Measurements from ENCODE around the gene C10orf143.
A peak's percentile ranks its signal among the peaks of the same experiment; 100 is the strongest.
"Not testable (repeated sequence)": the region's sequence is repeated elsewhere in the genome, so short reads cannot be mapped to it uniquely, and the experiment has no call there.

C10orf143 gene

GRCh38 chr10:130112821-130113220, 2.2 kb upstream of the C10orf143 start:
- no peak for TF ChIP-seq PKNOX1 (IDR thresholded peaks at IDR 0.05)
- no peak for TF ChIP-seq HDGF (IDR thresholded peaks at IDR 0.05; ENCODE audit: borderline replicate concordance)
- TF ChIP-seq NFRKB (IDR thresholded peaks at IDR 0.05) = no peak
- no peak for TF ChIP-seq LEF1 (IDR thresholded peaks at IDR 0.05; ENCODE audit: borderline replicate concordance)
- no peak for TF ChIP-seq ARNT (IDR thresholded peaks at IDR 0.05)
- no peak for TF ChIP-seq SUZ12 (IDR thresholded peaks at IDR 0.05)
- TF ChIP-seq ZNF384 (IDR thresholded peaks at IDR 0.05) = no peak
- no peak for TF ChIP-seq ELF4 (IDR thresholded peaks at IDR 0.05)
- TF ChIP-seq FOXA1 (IDR thresholded peaks at IDR 0.05) = no peak
- no peak for TF ChIP-seq SP1 (IDR thresholded peaks at IDR 0.05)
- no peak for TF ChIP-seq FOXM1 (IDR thresholded peaks at IDR 0.05; ENCODE audit: borderline replicate concordance)
- TF ChIP-seq BHLHE40 (IDR thresholded peaks at IDR 0.05; ENCODE audit: borderline replicate concordance) = no peak
- TF ChIP-seq L3MBTL2 (conservative IDR thresholded peaks at IDR 0.05) = no peak
- no peak for TF ChIP-seq TARDBP (IDR thresholded peaks at IDR 0.05)
- TF ChIP-seq CTBP1 (IDR thresholded peaks at IDR 0.05; ENCODE audit: borderline replicate concordance) = no peak
- TF ChIP-seq FOXK2 (IDR thresholded peaks at IDR 0.05) = no peak
- no peak for DNase-seq (ENCODE audit: extremely low spot score)
- CTCF ChIA-PET = no interaction called here

GRCh38 chr10:130111852-130112180, 1.2 kb upstream of the C10orf143 start:
- TF ChIP-seq ARNT (IDR thresholded peaks at IDR 0.05) = no peak
- TF ChIP-seq HDGF (IDR thresholded peaks at IDR 0.05; ENCODE audit: borderline replicate concordance) = no peak
- TF ChIP-seq NFRKB (IDR thresholded peaks at IDR 0.05) = no peak
- no peak for TF ChIP-seq SP1 (IDR thresholded peaks at IDR 0.05)
- no peak for TF ChIP-seq SUZ12 (IDR thresholded peaks at IDR 0.05)
- TF ChIP-seq ZNF384 (IDR thresholded peaks at IDR 0.05) = no peak
- no peak for TF ChIP-seq LEF1 (IDR thresholded peaks at IDR 0.05; ENCODE audit: borderline replicate concordance)
- no peak for TF ChIP-seq FOXK2 (IDR thresholded peaks at IDR 0.05)
- ChIA-PET CTCF (interaction anchor here (1.1 to 1.5 kb wide), 2 partner anchors 16 to 68 kb away, joined by 3 to 4 read pairs; no protein-coding TSS in a partner anchor), POLR2A (interaction anchor here (1.8 to 4.0 kb wide), 7 partner anchors 16 to 1788 kb away, joined by 4 to 104 read pairs (median 20); partner anchors contain the start of genes GLRX3 and PPP2R2D)
- DNase-seq (ENCODE audit: extremely low spot score) = no peak

More at GRCh38 chr10:130112821-130113220, 2.2 kb upstream of the C10orf143 start:
- POLR2A ChIA-PET = interaction anchor here (4.0 kb wide), 1 partner anchor 24 kb away, joined by 104 read pairs; the partner anchor contains the start of gene GLRX3

GRCh38 chr10:130111113-130111851, 652 bp upstream of the C10orf143 start:
- POLR2A ChIA-PET = interaction anchor here (0.6 to 4.0 kb wide), 22 partner anchors 10 to 1789 kb away, joined by 3 to 104 read pairs (median 7); partner anchors contain the start of genes GLRX3 and PPP2R2D
- CTCF ChIA-PET = interaction anchor here (1.1 to 1.5 kb wide), 2 partner anchors 17 to 68 kb away, joined by 3 to 4 read pairs; no protein-coding TSS in a partner anchor
- DNase-seq (ENCODE audit: extremely low spot score) = peak; percentile 94
- peak; percentile 70 for TF ChIP-seq L3MBTL2 (conservative IDR thresholded peaks at IDR 0.05)
- no peak for TF ChIP-seq BHLHE40 (IDR thresholded peaks at IDR 0.05; ENCODE audit: borderline replicate concordance)
- peak; percentile 91 for TF ChIP-seq ELF4 (IDR thresholded peaks at IDR 0.05)
- TF ChIP-seq NFRKB (IDR thresholded peaks at IDR 0.05) = no peak
- no peak for TF ChIP-seq CTBP1 (IDR thresholded peaks at IDR 0.05; ENCODE audit: borderline replicate concordance)
- TF ChIP-seq PKNOX1 (IDR thresholded peaks at IDR 0.05) = peak; percentile 97

- POLR2A ChIA-PET = interaction anchor here (0.6 to 4.0 kb wide), 28 partner anchors 8 to 1841 kb away, joined by 3 to 104 read pairs (median 6); partner anchors contain the start of genes GLRX3 and PPP2R2D
- CTCF ChIA-PET = interaction anchor here (0.6 to 1.6 kb wide), 13 partner anchors 10 to 1079 kb away, joined by 3 to 6 read pairs (median 4); partner anchors contain the start of gene GLRX3
- peak; percentile 72 for DNase-seq (ENCODE audit: extremely low spot score)
- TF ChIP-seq FOXA1 (IDR thresholded peaks at IDR 0.05) (no peak), ZNF384 (IDR thresholded peaks at IDR 0.05) (peak; percentile 97), HDGF (IDR thresholded peaks at IDR 0.05; ENCODE audit: borderline replicate concordance) (0 out of 2 replicates have a peak, but pooled peaks have one; percentile 33)
Observed at GRCh38 chr10:130109796-130110245, 809 bp downstream of the C10orf143 start.

GRCh38 chr10:130108934-130109604, 1.6 kb downstream of the C10orf143 start:
- no peak for DNase-seq (ENCODE audit: extremely low spot score)
- ChIA-PET CTCF (interaction anchor here (0.6 to 1.6 kb wide), 11 partner anchors 18 to 1077 kb away, joined by 3 to 6 read pairs (median 4); partner anchors contain the start of gene GLRX3), POLR2A (interaction anchor here (1.0 to 4.0 kb wide), 18 partner anchors 10 to 1840 kb away, joined by 3 to 104 read pairs (median 8); partner anchors contain the start of genes GLRX3 and PPP2R2D)
- no peak for TF ChIP-seq BHLHE40 (IDR thresholded peaks at IDR 0.05; ENCODE audit: borderline replicate concordance)
- no peak for TF ChIP-seq FOXA1 (IDR thresholded peaks at IDR 0.05)
- no peak for TF ChIP-seq FOXM1 (IDR thresholded peaks at IDR 0.05; ENCODE audit: borderline replicate concordance)
- no peak for TF ChIP-seq ARNT (IDR thresholded peaks at IDR 0.05)
- no peak for TF ChIP-seq TARDBP (IDR thresholded peaks at IDR 0.05)
- TF ChIP-seq PKNOX1 (IDR thresholded peaks at IDR 0.05) = no peak
- no peak for TF ChIP-seq ELF4 (IDR thresholded peaks at IDR 0.05)
- no peak for TF ChIP-seq SUZ12 (IDR thresholded peaks at IDR 0.05)
- no peak for TF ChIP-seq LEF1 (IDR thresholded peaks at IDR 0.05; ENCODE audit: borderline replicate concordance)
- no peak for TF ChIP-seq SP1 (IDR thresholded peaks at IDR 0.05)
- TF ChIP-seq CTBP1 (IDR thresholded peaks at IDR 0.05; ENCODE audit: borderline replicate concordance) = no peak
- no peak for TF ChIP-seq HDGF (IDR thresholded peaks at IDR 0.05; ENCODE audit: borderline replicate concordance)
- TF ChIP-seq L3MBTL2 (conservative IDR thresholded peaks at IDR 0.05) = no peak
- TF ChIP-seq NFRKB (IDR thresholded peaks at IDR 0.05) = no peak
- no peak for TF ChIP-seq ZNF384 (IDR thresholded peaks at IDR 0.05)
- no peak for TF ChIP-seq FOXK2 (IDR thresholded peaks at IDR 0.05)

- CTCF ChIA-PET; DNase-seq (ENCODE audit: extremely low spot score); POLR2A ChIA-PET: not testable (repeated sequence)
Observed at GRCh38 chr10:130108146-130108545, 2.5 kb downstream of the C10orf143 start.
